Measurements from ENCODE around the gene MRPS18A.

MRPS18A gene

DNA sequence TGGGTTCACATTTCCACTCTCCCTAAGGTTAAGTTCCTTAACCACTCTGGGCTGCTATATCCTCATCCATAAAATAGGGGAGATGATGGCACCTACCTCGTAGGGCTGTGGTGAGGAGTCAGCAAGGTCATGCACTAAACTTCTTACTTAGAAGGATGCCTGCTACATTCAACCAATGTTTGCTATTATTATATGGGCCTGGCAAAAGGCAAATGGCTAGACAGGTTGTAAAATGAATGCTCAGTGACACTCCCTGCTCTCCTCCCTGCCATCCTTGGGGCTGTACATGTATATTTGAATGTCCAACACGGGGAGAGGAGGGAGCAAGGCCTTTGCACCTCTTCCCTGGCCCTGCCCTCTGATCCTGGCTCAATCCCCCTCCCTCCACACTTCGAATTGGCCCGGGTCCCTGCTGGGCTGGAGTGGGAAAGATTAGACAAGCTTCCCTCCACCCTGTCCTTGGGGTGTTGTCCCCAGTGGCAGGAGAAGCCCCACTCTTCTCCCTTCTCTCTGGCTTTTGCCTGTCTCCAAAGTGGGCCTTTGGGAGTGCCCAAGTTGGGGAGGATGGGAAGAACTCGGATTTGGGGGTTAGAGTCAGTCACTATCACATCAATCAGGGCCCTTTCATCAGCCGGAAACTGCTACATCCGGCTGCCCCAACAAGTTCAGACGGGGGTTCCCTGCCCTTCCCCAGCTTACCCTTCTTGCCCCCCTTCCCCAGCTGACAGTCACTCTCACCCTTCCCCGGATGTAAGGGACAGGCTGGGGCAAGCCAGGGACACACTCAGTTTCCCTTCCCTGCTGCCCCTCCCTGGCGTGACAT, 46.1 kb upstream of the MRPS18A start:
- no peaks in the 10 kb centered on the region for H3K36me3 Mint-ChIP-seq (ENCODE audit: low read depth)
- H3K27me3 Mint-ChIP-seq (ENCODE audit: low read depth), result no peaks in the 10 kb centered on the region
- no peak overlapping the region for H3K27ac Mint-ChIP-seq
- H3K4me1 Mint-ChIP-seq, result peaks cover 7% of the 10 kb centered on the region
- H3K4me3 Mint-ChIP-seq, result no peak overlapping the region
- TF ChIP-seq, protein P1, sequence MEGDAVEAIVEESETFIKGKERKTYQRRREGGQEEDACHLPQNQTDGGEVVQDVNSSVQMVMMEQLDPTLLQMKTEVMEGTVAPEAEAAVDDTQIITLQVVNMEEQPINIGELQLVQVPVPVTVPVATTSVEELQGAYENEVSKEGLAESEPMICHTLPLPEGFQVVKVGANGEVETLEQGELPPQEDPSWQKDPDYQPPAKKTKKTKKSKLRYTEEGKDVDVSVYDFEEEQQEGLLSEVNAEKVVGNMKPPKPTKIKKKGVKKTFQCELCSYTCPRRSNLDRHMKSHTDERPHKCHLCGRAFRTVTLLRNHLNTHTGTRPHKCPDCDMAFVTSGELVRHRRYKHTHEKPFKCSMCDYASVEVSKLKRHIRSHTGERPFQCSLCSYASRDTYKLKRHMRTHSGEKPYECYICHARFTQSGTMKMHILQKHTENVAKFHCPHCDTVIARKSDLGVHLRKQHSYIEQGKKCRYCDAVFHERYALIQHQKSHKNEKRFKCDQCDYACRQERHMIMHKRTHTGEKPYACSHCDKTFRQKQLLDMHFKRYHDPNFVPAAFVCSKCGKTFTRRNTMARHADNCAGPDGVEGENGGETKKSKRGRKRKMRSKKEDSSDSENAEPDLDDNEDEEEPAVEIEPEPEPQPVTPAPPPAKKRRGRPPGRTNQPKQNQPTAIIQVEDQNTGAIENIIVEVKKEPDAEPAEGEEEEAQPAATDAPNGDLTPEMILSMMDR (IDR thresholded peaks at IDR 0.05; ENCODE audit: unreplicated experiment in 3 of 3), result no peak
- peaks cover 15% of the 10 kb centered on the region for H3K9me3 Mint-ChIP-seq

DNA sequence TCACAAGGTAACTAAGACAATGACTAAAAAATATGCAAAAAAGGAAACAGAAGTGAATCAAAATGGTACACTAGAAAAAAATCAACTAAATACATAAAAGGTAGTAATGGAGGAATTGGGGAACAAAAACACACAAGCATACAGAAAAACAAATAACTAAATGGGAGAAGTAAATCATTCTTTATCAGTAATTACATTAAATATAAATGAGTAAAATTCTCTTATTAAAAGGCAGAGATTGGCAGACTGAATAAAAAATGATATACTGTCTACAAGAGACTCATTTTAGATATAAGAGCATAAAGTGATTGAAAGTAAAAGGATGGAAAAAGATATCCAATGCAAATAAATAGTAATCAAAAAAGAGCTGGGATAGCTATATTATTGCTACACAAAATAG, 43.0 kb upstream of the MRPS18A start:
- TF ChIP-seq, protein P1 (IDR thresholded peaks at IDR 0.05; ENCODE audit: unreplicated experiment in 3 of 3), result no peak
- Mint-ChIP-seq H3K27me3 (ENCODE audit: low read depth) (no peaks in the 10 kb centered on the region), H3K9me3 (peaks cover 15% of the 10 kb centered on the region), H3K36me3 (ENCODE audit: low read depth) (no peaks in the 10 kb centered on the region), H3K4me1 (peaks cover 2% of the 10 kb centered on the region), H3K27ac (no peak overlapping the region), H3K4me3 (no peak overlapping the region)

DNA sequence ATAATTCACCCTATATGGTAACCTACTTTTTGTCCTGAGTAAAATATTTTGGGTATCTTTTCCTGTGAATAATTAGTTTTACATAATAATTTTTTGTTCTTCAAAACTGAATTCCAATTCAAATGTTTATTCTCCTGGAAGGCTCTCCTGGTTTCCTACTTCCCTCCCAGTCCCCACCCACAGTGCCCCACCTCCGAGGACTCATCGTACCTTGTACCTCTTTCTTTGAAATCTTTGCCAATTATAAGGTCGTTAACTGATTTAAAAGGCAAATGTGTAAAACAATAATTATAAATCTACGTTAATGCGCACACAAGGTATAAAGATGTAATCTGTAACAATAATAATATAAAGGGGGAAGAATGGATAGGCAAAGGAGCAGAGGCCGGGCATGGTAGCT, 41.9 kb upstream of the MRPS18A start:
- Mint-ChIP-seq H3K36me3 (ENCODE audit: low read depth) (no peaks in the 10 kb centered on the region), H3K9me3 (peaks cover 15% of the 10 kb centered on the region), H3K4me3 (no peak overlapping the region), H3K27ac (no peak overlapping the region), H3K4me1 (peaks cover 9% of the 10 kb centered on the region), H3K27me3 (ENCODE audit: low read depth) (no peaks in the 10 kb centered on the region)
- TF ChIP-seq, protein P1 (IDR thresholded peaks at IDR 0.05; ENCODE audit: unreplicated experiment in 3 of 3), result no peak

DNA sequence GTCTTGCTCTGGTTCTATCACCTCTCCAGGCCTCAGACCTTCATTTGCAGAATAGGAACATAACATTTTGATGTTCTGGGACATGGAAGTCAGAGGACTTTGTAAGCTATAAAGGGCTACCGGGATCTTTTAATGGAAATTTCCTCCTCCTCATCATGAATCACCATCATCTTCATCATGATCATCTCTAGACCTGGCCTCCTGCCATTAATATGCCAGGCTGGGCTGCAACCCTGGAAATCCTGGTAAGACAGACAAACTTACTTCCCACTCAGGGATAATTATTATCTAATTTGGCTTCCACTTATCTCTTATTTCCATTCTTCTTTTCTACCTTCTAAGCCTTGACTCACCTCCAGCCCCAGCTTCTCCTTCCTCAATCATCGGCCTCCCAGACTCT, 41.0 kb upstream of the MRPS18A start:
- Mint-ChIP-seq H3K4me1 (peaks cover 16% of the 10 kb centered on the region), H3K4me3 (no peak overlapping the region), H3K27ac (no peak overlapping the region), H3K36me3 (ENCODE audit: low read depth) (no peaks in the 10 kb centered on the region), H3K9me3 (peaks cover 15% of the 10 kb centered on the region), H3K27me3 (ENCODE audit: low read depth) (no peaks in the 10 kb centered on the region)
- TF ChIP-seq, protein P1 (IDR thresholded peaks at IDR 0.05; ENCODE audit: unreplicated experiment in 3 of 3), result no peak

DNA sequence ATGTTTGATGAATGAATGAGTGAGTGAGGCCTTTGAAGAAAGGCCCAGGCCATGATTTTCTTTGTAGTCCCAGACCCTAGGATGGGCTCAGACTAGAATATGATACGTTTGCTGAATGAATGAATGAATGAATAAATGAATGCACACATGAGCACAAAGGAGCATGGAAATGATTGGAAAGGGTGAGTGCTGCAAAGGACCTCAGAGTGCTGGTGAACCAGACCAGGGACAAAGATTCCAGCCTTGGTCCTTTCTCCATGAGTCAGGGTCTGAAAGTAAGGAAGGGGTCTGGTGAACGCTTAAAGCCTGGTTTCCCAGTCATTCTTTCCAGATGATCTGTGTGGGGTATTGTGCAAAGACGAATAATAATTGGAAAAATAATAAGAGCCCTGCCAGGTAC, 40.0 kb upstream of the MRPS18A start:
- TF ChIP-seq, protein P1 (IDR thresholded peaks at IDR 0.05; ENCODE audit: unreplicated experiment in 3 of 3), result no peak
- no peak overlapping the region for H3K4me3 Mint-ChIP-seq
- no peaks in the 10 kb centered on the region for H3K27me3 Mint-ChIP-seq (ENCODE audit: low read depth)
- peaks cover 25% of the 10 kb centered on the region for H3K4me1 Mint-ChIP-seq
- no peaks in the 10 kb centered on the region for H3K36me3 Mint-ChIP-seq (ENCODE audit: low read depth)
- no peak overlapping the region for H3K27ac Mint-ChIP-seq
- H3K9me3 Mint-ChIP-seq, result peaks cover 15% of the 10 kb centered on the region

All from nephron (organoid).